Sigmoid colon (tissue), 4 donors: ENCODE data around the gene CRTC3.

Experiments used
- EP300 ChIP-seq, 4 donors: sonication (generic); formaldehyde crosslinking; IDR thresholded peaks; one replicate each; pipeline ENCODE4 v1.6.1; 2017; ENCODE audit warnings: antibody characterized with exemption in 4 of 4
- POLR2A ChIP-seq, 2 donors: fragments of 450-650 bp; IDR thresholded peaks; one replicate each; pipeline ENCODE4 v1.6.1; 2016; ENCODE audit warnings: antibody characterized with exemption in 2 of 2, mild to moderate bottlenecking in 2 of 2, moderate library complexity in 2 of 2
- POLR2AphosphoS5 ChIP-seq, 4 donors: sonication (generic); formaldehyde crosslinking; IDR thresholded peaks; one replicate each; pipeline ENCODE4 v1.6.1; 2017; ENCODE audit warnings: antibody characterized with exemption in 4 of 4
- TF ChIP-seq, protein P1 (sequence below), 4 experiments: fragments of 450-650 bp in 3 of 4; fragments of 200-600 bp in 1 of 4; IDR thresholded peaks; one replicate each; pipeline ENCODE4 v1.5.1; 2016 to 2019; ENCODE audit warnings: antibody characterized with exemption in 4 of 4, mild to moderate bottlenecking in 3 of 4, moderate library complexity in 2 of 4

DNA sequence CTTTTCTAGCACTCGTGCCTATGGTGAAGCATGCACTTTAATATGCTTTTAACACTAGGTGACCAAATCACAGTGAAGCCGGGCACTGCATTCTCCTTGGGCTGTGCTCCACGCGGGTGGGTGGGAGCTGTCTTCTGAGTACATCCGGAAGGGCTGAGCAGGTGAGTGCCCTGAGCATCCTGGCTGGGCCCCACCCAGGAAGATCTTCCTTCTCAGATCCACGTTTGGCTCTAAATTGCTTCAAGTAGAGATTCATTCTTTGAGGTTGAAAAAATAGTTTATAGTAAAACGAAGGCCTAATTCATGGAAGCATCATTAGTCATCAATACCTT is 113.5 kb downstream of the CRTC3 start:
- TF ChIP-seq POLR2A (IDR thresholded peaks at IDR 0.05) = no peak
- TF ChIP-seq POLR2AphosphoS5 (IDR thresholded peaks at IDR 0.05) = no peak
- TF ChIP-seq, protein P1, sequence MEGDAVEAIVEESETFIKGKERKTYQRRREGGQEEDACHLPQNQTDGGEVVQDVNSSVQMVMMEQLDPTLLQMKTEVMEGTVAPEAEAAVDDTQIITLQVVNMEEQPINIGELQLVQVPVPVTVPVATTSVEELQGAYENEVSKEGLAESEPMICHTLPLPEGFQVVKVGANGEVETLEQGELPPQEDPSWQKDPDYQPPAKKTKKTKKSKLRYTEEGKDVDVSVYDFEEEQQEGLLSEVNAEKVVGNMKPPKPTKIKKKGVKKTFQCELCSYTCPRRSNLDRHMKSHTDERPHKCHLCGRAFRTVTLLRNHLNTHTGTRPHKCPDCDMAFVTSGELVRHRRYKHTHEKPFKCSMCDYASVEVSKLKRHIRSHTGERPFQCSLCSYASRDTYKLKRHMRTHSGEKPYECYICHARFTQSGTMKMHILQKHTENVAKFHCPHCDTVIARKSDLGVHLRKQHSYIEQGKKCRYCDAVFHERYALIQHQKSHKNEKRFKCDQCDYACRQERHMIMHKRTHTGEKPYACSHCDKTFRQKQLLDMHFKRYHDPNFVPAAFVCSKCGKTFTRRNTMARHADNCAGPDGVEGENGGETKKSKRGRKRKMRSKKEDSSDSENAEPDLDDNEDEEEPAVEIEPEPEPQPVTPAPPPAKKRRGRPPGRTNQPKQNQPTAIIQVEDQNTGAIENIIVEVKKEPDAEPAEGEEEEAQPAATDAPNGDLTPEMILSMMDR (IDR thresholded peaks at IDR 0.05) = no peak
- TF ChIP-seq EP300 (IDR thresholded peaks at IDR 0.05) = no peak
